HepG2 (cell line): ENCODE data around the gene CTNNA1. TPM values are rescaled to one million over a fixed set of nuclear protein-coding genes. Genes with fewer than 3 reads are reported as not detected.
A peak's percentile ranks its signal among the peaks of the same experiment; 100 is the strongest.

Experiments used
- ATAC-seq: fragments of 200-7000 bp; cut with Tn5 transposase; 3 replicates; pipeline ENCODE4 v1.9.1; 2020; ENCODE audit warnings: mild to moderate bottlenecking, moderate library complexity
- BruUV-seq: library from RNA; stranded (reverse); fragments of 400-500 nt; replicated peaks from 2 replicates; lab custom pipeline; 2021; lab: Mats Ljungman, UMichigan
- CTCF ChIA-PET: fragments of 300-600 bp; formaldehyde crosslinking; extraction: SDS; loops from one replicate; lab custom pipeline; 2021; ENCODE audit warnings: low total read pairs, inconsistent platforms, low intra/inter-chr PET ratio; lab: Yijun Ruan, JAX
- POLR2A ChIA-PET: fragments of 350-600 bp; sonication (Branson Sonifier 250); formaldehyde crosslinking; loops from one replicate; lab custom pipeline; 2020; ENCODE audit warnings: antibody characterized with exemption, inconsistent platforms; lab: Yijun Ruan, JAX
- DNase-seq: peaks from one replicate; pipeline ENCODE4 v3.0.0-alpha.2; 2015; ENCODE audit warnings: low spot score
- FAIRE-seq: peaks from 3 replicates; lab custom pipeline; 2011; peaks lifted over from hg19 to GRCh38; lab: Jason Lieb, UNC
- H2AFZ ChIP-seq: one replicate; pipeline ENCODE4 v1.6.1; 2011; ENCODE audit warnings: low read length, inconsistent platforms
- H3K27ac ChIP-seq: fragments of 300-600 bp; 3 replicates; pipeline ENCODE4 v1.8.0; 2011; ENCODE audit warnings: mixed run types, mild to moderate bottlenecking, mixed read lengths, low read length, inconsistent platforms; ENCODE audit not compliant: insufficient read depth; ENCODE audit errors: extremely low read length
- H3K27me3 ChIP-seq, 2 experiments: fragments of 200-600 bp in 1 of 2; 2 replicates in 1 of 2; 3 replicates in 1 of 2; pipeline versions ENCODE4 v1.6.0 to v1.8.0; 2011; ENCODE audit warnings: low read length in 2 of 2, mild to moderate bottlenecking in 2 of 2, moderate library complexity in 2 of 2, inconsistent platforms in 1 of 2; ENCODE audit not compliant: insufficient read depth in 2 of 2, control insufficient read depth in 1 of 2
- H3K36me3 ChIP-seq, 2 experiments: fragments of 200-600 bp in 1 of 2; replicated peaks in 1 of 2; 2 replicates in 1 of 2; 3 replicates in 1 of 2; pipeline versions ENCODE4 v1.5.1 to v1.8.0; 2011; ENCODE audit warnings: low read length in 2 of 2, inconsistent platforms in 1 of 2; ENCODE audit not compliant: insufficient read depth in 2 of 2, control insufficient read depth in 1 of 2
- H3K4me1 ChIP-seq: 2 replicates; pipeline ENCODE4 v1.5.1; 2012; ENCODE audit warnings: low read length, inconsistent platforms; ENCODE audit not compliant: insufficient read depth
- H3K4me2 ChIP-seq: 2 replicates; pipeline ENCODE4 v1.6.0; 2011; ENCODE audit warnings: low read depth, low read length, inconsistent platforms
- H3K4me3 ChIP-seq, 3 experiments: fragments of 200-600 bp in 1 of 3; sonication (generic), shearing (Covaris generic) in 1 of 3; replicated peaks in 1 of 3; 2 replicates each; pipeline ENCODE4 v1.5.1; 2011 to 2016; ENCODE audit warnings: low read length in 3 of 3, inconsistent platforms in 2 of 3, low read depth in 2 of 3, mild to moderate bottlenecking in 2 of 3, control low read depth in 1 of 3, mixed read lengths in 1 of 3; ENCODE audit not compliant: insufficient read depth in 1 of 3
- H3K79me2 ChIP-seq: one replicate; pipeline ENCODE4 v1.6.1; 2011; ENCODE audit warnings: low read length, inconsistent platforms; ENCODE audit not compliant: insufficient read depth
- H3K9ac ChIP-seq: 2 replicates; pipeline ENCODE4 v1.6.0; 2011; ENCODE audit warnings: mild to moderate bottlenecking, low read depth, low read length, inconsistent platforms; ENCODE audit not compliant: insufficient read depth
- H3K9me3 ChIP-seq: 2 replicates; pipeline ENCODE4 v1.5.1; 2012; ENCODE audit warnings: mild to moderate bottlenecking, low read length
- H4K20me1 ChIP-seq: 2 replicates; pipeline ENCODE4 v1.6.0; 2011; ENCODE audit warnings: inconsistent platforms, mild to moderate bottlenecking, low read length, moderate library complexity; ENCODE audit not compliant: insufficient read depth
- ATF4 ChIP-seq, 2 experiments: fragments of 450-650 bp in 1 of 2; sonication (generic) in 1 of 2; formaldehyde crosslinking; IDR thresholded peaks; 2 replicates each; pipeline versions ENCODE4 v1.5.0 to v1.8.0; 2020 to 2022; ENCODE audit warnings: mild to moderate bottlenecking in 1 of 2, missing genetic modification reagents in 1 of 2
- FOXJ3 ChIP-seq: sonication (generic); formaldehyde crosslinking; IDR thresholded peaks from 2 replicates; pipeline ENCODE4 v1.4.0; 2020; ENCODE audit warnings: missing genetic modification reagents, mild to moderate bottlenecking, borderline replicate concordance
- ZMYM3 ChIP-seq: sonication (generic); formaldehyde crosslinking; IDR thresholded peaks from 2 replicates; pipeline ENCODE4 v1.5.1; 2020; ENCODE audit warnings: mild to moderate bottlenecking, missing genetic modification reagents
- ZNF274 ChIP-seq: sonication (generic); formaldehyde crosslinking; IDR thresholded peaks from 2 replicates; pipeline ENCODE4 v1.5.1; 2020; ENCODE audit warnings: mild to moderate bottlenecking, missing genetic modification reagents
- ZNF337 ChIP-seq: sonication (generic); formaldehyde crosslinking; IDR thresholded peaks from 2 replicates; pipeline ENCODE4 v1.5.1; 2020; ENCODE audit warnings: missing genetic modification reagents, low read depth, mild to moderate bottlenecking, borderline replicate concordance
- ZNF501 ChIP-seq: sonication (generic); formaldehyde crosslinking; IDR thresholded peaks from 2 replicates; pipeline ENCODE4 v1.5.1; 2020; ENCODE audit warnings: mild to moderate bottlenecking, moderate library complexity, missing genetic modification reagents
- ZNF589 ChIP-seq: sonication (generic); formaldehyde crosslinking; conservative IDR thresholded peaks from 2 replicates; pipeline ENCODE4 v1.8.0; 2022; ENCODE audit warnings: mild to moderate bottlenecking, moderate library complexity, missing genetic modification reagents
- WGBS: methylation state at CpG from one replicate; pipeline ENCODE4 v1.1.6; 2017; ENCODE audit warnings: low lambda C conversion rate; 5-methylcytosine and 5-hydroxymethylcytosine counted together
- in situ Hi-C: cut with HindIII; loops from 2 replicates; pipeline ENCODE4 v1.10.0; 2017; ENCODE audit warnings: low pct_unique_long_range_greater_than_20kb; ENCODE audit not compliant: extremely low pct_ligation_motif_present
- intact Hi-C: fragments of 100-400 bp; cut with micrococcal nuclease; formaldehyde crosslinking; loops from one replicate; pipeline ENCODE4 v1.10.0; 2022; ENCODE audit not compliant: unreplicated experiment
- polyA plus RNA-seq, 8 experiments: library from polyadenylated mRNA; depleted of rRNA in 3 of 8; stranded (reverse) in 7 of 8; unstranded in 1 of 8; fragments of >200 nt; fragmentation: Illumina TruSeq in 4 of 8; extraction: Trizol in 4 of 8; gene quantifications; 2 replicates each; pipeline versions ENCODE4 v1.2.1 to v1.2.3, GENCODE V29; 2011 to 2016; ENCODE audit warnings: low read depth in 4 of 8, missing spikeins in 1 of 8, mixed read lengths in 1 of 8; ENCODE audit not compliant: insufficient read depth in 1 of 8
- total RNA-seq, 5 experiments: library from RNA; depleted of rRNA; stranded (reverse); fragments of >200 nt; fragmentation: Illumina TruSeq; extraction: Trizol; gene quantifications; 2 replicates each; pipeline ENCODE4 v1.2.3, GENCODE V29; 2016; ENCODE audit warnings: low read depth in 1 of 5

Gene CTNNA1
- total and polyA plus RNA-seq, 2 of the 13 experiments (the other 11 are each of a cell fraction or from before 2014, with no cell fraction given): 66.8 to 162 TPM

GRCh38 chr5:138967791-138968448 is 214.7 kb downstream of the CTNNA1 start:
- H3K4me2 ChIP-seq: no peak overlapping the region
- ATAC-seq (no peak), FAIRE-seq (no peak)
- BruUV-seq: no TSS peak
- no peaks in the 10 kb centered on the region for H3K36me3 ChIP-seq
- CTCF ChIA-PET: no interaction called here
- no peaks in the 10 kb centered on the region for H3K27me3 ChIP-seq
- TF ChIP-seq ZNF589 (no peak), ZNF337 (CRISPR knock-in tag) (no peak), ZMYM3 (CRISPR knock-in tag) (no peak), ATF4 (CRISPR knock-in tag; IDR thresholded peaks at IDR 0.05) (no peak), ZNF274 (CRISPR knock-in tag) (no peak), FOXJ3 (CRISPR knock-in tag) (no peak), ZNF501 (CRISPR knock-in tag) (no peak)
- TF ChIP-seq, all 625 proteins: peak for 0
- in situ Hi-C loops: loop anchor here (25.0 kb wide), 1 partner anchor 294 kb away; no protein-coding TSS in a partner anchor
- Histone ChIP-seq H4K20me1 (no peaks in the 10 kb centered on the region), H3K9me3 (no peaks in the 10 kb centered on the region), H3K4me1 (peaks cover 72% of the 10 kb centered on the region), H3K4me3 (no peak overlapping the region; a peak in 1 of 6 replicates), H2AFZ (no peak overlapping the region), H3K9ac (no peak overlapping the region), H3K27ac (no peak overlapping the region), H3K79me2 (no peaks in the 10 kb centered on the region)
- 38% methylated on average over 8 of the region's 10 CpGs for WGBS
- peak; percentile 23 for DNase-seq
- POLR2A ChIA-PET: no interaction called here
- intact Hi-C loops: no loop called here
